ENCODE results near the gene MRPL50.
A peak's percentile ranks its signal among the peaks of the same experiment; 100 is the strongest.
"Not testable (repeated sequence)": the region's sequence is repeated elsewhere in the genome, so short reads cannot be mapped to it uniquely, and the experiment has no call there.

Gene MRPL50

DNA sequence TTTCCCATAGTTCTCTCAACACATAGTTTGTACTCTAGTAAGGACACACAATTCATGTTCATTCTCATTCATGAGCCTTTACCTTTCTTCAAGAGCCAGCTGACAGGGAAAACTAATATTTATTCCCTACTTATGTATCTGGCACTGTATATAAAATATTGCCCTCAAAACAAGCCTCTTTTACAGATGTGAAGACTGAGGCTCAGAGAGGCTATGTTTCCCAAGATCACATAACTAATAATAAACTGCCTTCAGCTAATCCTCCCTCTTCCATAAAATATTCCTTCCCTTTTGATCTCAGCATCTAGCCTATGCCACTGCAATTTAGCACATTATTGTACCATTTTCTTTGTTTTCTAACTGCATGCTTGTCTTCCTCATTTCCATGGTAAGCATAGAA is 19.0 kb upstream of the MRPL50 start:
- DNase-seq: no peak

DNA sequence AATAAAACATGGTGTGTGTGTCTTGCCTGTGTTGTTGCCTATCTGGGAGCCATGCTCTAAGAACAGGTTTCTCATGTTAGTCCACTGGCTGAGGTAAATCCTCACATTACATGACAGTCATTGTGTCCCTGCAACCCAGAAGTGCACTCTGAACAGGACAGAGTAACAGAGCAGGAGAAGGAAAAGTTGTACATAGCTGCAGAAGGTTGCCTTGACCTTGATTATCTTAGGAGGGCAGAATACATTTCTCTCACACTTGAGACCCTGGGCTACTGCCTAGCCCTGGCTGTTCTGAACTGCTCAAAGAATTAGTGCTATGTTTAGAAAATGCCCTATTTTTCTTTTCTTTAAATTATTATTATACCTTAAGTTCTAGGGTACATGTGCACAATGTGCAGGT is 17.2 kb upstream of the MRPL50 start:
- DNase-seq: no peak

DNA sequence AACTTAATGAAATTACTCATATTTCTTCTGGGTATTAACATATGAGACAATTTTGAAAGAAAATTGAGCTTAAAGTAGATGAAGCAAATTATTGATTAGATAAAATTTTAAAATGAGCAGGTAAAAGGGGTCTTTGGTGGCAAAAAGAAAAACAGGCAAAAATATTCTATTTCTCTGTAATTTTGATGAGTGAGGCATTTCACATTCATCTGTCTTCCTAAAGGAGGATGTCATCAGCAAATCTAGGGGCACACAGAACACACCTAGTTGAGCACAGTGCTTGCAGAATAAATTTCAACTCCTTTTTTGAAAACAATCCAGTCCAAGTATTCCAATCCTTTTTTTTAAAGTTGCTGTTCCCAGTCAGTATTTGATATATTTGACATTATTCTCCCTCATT is 16.4 kb upstream of the MRPL50 start:
- no peak for DNase-seq

DNA sequence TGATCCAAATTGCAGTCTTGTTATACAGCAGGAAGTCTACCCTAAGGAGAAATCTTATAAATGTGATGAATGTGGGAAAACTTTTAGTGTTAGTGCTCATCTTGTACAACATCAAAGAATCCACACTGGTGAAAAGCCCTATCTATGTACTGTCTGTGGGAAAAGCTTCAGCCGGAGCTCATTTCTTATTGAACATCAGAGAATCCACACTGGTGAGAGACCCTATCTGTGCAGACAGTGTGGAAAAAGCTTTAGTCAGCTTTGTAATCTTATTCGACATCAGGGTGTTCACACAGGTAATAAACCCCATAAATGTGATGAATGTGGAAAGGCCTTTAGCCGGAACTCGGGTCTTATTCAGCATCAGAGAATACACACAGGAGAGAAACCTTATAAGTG is 10.7 kb upstream of the MRPL50 start:
- DNase-seq: no peak

DNA sequence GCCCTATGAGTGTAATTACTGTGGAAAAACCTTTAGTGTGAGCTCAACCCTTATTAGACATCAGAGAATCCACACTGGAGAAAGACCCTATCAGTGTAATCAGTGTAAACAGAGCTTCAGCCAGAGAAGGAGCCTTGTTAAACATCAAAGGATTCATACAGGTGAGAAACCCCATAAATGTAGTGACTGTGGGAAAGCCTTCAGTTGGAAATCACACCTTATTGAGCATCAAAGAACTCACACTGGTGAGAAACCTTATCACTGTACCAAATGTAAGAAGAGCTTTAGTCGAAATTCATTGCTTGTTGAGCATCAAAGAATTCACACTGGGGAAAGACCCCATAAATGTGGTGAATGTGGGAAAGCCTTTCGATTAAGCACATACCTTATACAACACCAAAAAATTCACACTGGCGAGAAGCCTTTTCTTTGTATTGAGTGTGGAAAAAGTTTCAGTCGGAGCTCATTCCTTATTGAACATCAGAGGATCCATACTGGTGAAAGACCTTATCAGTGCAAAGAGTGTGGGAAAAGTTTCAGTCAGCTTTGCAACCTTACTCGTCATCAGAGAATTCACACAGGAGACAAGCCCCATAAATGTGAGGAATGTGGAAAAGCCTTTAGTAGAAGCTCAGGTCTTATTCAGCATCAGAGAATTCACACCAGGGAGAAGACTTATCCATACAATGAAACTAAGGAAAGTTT is 10.1 kb upstream of the MRPL50 start:
- no peak for DNase-seq

DNA sequence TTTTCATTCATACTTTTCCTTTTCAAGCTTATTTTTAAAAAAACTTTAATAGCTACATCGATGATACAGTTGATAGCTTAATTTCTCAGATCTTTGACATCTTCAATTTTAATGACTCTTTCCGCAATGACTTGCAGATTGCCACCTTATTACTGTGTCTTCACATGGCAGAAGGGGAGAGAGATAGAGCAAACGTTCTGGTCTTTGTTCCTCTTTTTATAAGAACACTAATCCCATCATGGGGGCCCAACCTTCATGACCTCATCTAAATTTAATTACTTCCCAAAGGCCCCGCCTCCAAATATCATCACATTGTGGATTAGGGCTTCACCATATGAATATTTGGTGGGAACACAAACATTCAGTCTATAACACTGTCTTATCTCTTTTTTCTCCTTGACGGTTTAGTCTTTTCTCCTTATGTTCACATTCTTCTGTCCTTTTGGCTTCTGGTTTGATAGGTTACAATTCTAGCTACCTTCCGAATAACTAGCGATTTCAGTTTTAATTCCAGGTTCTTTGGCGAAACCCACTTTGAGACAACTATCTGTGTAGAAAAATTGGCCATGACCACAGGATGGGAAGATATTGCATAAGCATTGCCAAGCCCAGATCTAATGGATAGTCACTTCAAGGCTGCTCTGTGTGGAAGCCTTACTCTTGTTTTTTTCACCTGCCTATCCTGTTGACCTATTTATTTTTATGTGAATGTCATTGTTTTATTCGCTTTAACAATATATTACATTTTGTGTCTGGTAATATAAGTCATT is 5.3 kb upstream of the MRPL50 start:
- no peak for DNase-seq

DNA sequence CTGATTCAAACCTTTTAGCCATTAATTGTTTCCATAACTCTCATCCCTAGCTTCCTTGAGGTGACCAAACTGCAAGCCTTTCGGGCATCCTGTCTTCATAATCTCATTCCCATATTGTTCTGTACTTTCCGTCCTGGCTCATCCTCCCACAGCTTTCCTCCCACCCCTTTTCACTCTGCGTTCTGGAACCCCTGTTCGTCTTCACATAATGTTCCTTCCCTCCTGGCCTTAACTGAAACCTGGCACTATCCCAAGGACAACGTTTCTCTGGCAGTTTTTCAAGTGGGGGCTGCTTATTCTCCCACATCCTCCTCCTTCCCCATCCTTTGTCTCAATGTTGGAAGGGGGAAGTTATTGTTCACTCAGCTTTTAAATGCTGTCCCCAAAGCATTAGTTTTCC is 1.7 kb upstream of the MRPL50 start:
- no peak for DNase-seq

DNA sequence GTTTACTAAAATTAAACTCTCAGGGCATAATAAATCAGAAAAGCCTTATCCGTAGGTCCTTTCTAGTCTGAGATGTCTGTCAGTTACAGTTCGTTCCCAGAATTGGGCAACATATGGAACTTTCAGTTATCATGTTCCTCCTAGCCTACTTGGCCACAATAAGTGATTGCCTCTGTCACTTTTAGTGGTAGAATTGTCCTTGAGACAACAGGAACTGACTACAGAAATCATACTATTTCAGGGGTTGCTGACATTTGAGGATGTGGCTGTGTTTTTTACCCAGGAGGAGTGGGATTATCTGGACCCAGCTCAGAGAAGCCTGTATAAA is 1.2 kb upstream of the MRPL50 start:
- no peak for DNase-seq

DNA sequence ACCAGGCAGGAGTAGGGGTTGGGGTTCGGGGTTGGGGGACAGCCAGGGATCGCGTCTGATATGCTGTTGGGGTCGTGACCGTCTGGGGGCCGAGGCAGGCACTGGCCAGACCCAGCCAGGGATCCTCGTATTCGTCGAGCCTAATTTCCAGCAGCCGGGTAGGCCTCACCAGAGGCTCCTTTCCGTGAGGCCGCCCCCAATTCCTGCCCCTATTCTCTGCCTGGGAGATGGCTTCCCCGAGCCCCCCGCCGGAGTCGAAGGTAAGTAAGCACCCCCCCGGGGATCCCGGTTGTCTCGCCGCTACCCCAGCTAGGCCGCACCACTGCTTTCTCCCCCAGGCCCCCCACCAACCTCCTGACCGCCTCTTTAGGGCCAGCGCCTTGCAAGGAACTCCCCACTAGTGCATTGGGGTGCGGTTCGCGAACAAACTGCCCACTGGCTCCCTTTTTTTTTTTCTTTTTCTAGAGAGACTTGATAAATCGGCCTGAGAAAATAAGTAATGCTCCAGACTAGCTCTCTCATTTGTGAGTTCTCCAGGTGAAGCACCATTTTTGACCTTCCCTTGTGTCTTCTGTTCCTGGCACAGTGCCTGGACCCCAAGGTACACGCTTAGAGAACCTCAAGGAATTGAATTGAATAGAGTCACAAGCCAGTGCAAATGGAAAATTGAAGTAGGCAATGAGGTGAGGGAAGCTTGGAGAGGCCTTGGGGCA is 668 bp upstream of the MRPL50 start:
- DNase-seq: no peak

DNA sequence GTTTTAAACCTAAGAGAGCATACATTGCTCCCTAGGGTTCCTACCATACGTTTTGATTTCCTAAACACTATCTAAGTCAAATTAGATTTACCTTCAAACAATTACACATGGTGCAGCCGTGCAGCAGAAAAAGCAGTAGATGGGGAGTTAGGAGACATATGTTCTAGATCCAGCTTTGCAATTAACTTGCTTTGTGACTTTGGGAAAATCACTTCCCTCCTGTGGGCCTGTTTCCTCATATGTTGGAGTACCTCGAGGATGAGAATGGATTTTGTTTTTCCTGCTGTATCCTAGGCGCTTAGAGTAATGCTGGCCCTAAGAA is 711 bp downstream of the MRPL50 start:
- no peak for DNase-seq

DNA sequence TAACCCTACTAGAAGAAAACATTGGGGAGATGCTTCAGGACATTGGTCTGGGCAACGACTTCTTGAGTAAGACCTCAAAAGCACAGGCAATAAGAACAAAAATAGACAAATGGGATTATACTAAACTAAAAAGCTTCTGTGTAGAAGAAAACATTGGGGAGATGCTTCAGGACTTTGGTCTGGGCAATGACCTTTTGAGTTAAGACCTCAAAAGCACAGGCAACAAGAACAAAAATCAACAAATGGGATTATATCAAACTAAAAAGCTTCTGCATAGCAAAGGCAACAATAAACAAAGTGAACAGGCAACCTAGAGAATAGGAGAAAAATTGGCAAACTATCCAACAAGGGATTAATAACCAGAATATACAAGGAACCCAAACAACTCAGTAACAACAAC is 3.7 kb downstream of the MRPL50 start:
- no peak for DNase-seq

DNA sequence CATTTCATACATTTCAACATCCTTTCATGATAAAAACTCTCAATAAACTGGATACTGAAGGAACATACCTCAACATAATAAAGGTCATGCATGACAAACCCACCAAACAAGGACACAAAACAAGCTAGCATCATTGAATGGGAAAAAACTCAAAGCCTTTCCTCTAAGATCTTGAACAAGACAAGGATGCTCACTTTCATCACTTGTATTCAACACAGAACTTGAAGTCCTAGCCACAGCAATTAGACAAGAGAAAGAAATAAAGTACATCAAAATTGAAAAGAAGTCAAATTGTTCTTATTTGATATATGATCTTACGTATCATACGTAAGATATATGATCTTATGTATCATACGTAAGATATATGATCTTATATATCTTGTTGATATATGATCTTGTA is 5.3 kb downstream of the MRPL50 start:
- no peak for DNase-seq

DNA sequence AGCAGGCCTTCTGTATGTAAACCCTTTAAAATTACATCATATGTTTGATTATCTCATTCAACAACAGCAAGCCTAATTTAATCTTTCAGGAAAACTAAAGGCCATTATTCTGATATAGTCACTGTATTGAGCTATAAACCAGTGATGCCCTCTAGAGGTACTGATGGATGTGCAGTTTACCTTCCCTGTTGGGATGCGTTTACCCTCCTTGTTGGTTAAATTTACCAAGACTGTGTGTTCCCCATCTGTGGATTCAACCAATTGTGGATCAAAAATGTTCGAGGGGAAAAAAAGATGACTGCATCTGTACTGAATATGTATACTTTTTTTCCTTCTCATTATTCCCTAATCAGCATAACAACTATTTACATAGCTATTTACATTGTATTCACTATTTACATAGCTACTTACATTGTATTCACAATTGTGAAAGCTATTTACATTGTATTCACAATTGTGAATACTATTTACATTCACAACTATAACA is 9.9 kb downstream of the MRPL50 start:
- no peak for DNase-seq

DNA sequence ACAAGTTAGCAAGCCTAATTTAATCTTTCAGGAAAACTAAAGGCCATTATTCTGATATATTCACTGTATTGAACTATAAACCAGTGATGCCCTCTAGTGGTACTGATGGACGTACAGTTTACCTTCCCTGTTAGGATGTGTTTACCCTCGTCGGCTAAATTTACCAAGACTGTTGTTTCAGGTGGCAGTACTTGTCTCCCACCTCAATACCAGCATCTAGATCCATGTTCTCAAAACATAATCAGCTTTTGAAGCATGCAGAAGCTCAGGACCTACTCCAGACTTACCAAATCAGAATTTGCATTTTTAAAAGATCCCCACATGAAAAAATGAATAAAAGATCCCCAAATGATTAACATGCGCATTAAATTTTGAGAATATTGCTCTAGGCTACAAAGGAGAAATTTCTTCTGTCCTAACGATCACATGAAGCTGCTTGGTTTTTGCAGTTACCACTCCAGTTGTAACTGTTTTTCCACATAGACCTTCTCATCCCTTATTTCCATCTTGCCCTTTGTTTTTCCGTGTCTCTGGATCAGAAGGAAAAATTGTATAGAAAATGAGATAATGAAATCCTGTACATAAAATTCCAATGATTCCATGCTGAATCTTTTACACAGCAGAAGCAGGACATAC is 10.4 kb downstream of the MRPL50 start:
- DNase-seq: no peak

DNA sequence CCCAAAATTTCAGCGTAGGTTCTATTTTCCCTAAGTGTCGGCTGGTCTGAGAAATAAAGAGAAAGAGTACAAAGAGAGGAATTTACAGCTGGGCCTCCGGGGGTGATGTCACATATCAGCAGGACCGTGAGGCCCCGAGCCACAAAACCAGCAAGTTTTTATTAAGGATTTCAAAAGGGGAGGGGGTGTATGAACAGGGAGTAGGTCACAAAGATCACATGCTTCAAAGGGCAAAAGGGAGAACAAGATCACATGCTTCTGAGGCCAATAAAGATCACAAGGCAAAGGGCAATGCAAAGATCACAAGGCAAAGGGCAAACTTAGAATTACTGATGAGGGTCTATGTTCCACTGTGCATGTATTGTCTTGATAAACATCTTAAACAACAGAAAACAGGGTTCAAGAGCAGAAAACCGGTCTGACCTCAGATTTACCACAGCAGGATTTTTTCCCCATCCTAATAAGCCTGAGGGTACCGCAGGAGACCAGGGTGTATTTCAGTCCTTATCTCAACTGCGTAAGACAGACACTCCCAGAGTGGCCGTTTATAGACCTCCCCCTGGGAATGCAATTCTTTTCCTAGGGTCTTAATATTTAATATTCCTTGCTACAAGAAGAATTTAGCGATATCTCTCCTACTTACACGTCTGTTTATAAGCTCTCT is 13.4 kb downstream of the MRPL50 start, which contains the start of gene BAAT:
BAAT (minus strand) TSS at position 134 of the 664 bp plus-strand sequence. CDS start 13,602 bp downstream, outside the sequence.
- not testable (repeated sequence) for DNase-seq

DNA sequence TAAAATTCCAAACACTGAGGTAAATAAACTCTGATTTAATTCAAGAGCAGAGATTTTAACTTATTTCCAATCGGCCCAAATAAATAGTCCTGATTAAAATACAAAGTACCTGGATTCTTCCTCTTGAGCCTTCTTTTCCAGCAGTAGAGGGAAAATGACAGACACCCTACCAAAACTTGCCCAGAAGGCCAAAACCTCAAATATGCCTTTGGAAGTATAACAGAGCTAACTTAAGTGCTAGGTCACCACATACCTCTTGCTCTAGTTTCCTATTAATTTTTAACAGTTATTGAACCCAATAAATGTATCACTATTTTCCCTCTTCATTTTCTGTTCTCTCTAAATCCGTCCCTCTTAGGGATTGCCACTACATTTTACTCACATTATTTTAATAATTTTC is 15.1 kb downstream of the MRPL50 start:
- no peak for DNase-seq

DNA sequence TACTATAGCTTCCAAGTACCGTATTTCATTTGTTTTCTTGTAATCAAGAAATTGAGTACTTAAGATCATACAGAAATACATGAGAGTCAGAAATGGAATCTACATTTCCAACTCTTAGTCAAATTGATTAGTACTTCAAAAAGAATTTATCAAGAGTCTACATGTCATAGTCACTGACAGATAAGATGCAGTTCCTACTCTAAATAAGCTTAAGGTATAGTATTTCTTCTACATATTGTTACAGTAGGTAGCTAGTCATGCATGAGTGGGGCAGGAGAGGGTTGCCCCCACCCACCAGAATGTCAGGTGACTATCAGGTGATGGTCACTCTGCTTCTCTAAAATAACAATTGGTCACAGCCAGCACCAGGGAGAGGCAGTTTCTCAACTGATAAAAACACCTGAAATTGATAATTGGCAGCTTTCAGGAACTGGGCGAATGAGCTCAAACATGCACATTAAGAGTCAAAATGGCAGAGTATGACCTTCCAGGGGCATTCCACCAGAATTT is 16.5 kb downstream of the MRPL50 start:
- no peak for DNase-seq

DNA sequence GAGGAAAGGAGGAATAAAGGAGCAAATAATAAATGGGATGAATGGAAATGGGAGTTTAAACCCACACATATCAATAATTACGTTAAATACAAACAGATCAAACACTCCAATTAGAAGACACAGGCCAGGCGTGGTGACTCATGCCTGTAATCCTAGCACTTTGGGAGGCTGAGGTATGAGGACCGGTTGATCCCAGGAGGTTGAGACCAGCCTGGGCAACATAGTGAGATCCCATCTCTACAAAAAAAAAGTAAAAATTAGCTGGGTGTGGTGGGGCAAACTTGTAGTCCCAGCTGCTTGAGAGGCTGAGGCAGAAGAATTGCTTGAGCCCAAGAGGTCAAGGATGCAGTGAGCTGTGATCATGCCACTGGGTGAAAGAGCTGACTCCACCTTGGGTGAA is 17.3 kb downstream of the MRPL50 start:
- DNase-seq: no peak

DNA sequence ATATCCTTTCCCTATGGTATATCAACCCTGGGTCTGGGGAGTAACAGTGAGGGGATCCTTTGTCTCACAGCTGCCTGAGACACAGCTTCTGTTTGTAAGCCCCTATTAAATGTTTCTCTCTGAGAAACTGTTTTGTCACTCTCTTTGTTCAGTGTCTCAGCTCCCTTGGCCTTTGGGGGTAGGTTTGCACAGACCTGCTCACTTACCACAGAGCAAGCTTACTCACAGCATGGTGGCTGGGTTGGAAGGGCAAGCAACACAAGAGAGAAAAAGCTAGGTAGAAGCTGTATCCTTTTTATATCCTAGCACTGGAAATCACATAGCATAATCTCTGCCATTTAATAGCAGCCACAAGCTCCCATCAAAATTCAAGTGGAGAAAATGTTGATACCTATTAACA is 18.1 kb downstream of the MRPL50 start:
- DNase-seq: no peak

DNA sequence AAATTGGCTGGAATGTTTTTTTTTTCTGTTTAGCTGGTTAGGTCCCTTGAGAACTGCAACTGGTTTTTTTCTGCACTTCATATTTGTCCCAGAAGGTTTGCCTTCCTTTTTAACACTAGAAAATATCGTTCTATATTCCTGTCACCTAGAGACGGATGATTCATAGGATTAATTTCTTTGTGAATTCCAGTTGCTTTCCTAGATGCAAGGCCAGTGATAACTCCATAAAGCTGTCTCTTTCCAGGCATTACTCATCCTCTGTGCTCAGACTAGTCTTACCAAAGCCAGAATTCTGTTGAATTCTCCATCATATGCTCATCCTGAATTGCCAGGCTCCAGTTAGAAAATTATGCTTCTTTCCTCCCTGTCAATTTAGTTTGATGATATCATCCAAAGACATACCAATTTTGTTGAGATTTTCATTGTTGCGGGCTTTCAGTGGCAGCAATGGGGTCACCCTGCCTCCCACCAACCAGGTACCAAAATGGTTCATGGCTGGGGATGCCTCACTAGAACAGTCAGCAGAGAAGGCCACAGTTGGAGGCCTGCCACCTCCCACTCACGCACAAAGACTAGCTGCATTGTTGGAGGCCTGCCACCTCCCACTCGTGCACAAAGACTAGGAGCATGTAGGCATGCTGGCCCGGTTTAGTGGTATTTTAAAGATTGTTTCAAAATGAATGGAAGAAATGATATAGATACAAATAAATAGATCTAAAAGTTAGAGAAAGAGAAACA is 22.1 kb downstream of the MRPL50 start:
- peak; percentile 93 for DNase-seq

DNA sequence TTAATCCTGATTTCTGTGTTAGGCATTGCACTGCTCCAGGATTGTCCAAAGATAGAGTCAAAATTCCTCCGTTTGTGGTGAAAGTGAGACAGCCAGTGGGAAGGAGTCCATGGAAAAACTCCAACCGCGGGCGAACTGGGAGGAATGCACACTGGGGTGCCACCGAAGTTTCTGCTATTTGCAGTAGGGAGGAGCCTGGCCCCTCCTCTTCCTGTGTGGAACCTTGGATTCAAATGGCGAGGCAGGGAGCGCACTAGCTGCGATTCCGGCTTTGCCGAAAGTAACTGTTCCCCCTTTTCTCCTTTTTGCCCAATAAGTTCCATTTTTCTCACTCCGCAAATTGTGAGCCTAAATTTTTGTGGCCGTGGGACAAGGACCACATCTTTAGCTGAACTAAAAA is 22.9 kb downstream of the MRPL50 start:
- no peak for DNase-seq

All from NCI-H226 (cell line).